H4 (cell line): ENCODE results near the gene GAS7. TPM values are rescaled to one million over a fixed set of nuclear protein-coding genes. Genes with fewer than 3 reads are reported as not detected.
A peak's percentile ranks its signal among the peaks of the same experiment; 100 is the strongest.
"Not testable (repeated sequence)": the region's sequence is repeated elsewhere in the genome, so short reads cannot be mapped to it uniquely, and the experiment has no call there.

Experiments used
- DNase-seq: peaks from one replicate; pipeline ENCODE4 v3.0.0-alpha.2; 2015; ENCODE audit warnings: low spot score
- total RNA-seq: library from RNA; depleted of rRNA; stranded (reverse); fragments of >200 nt; shearing (Covaris generic); gene quantifications from 2 replicates; pipeline ENCODE4 v1.2.3, GENCODE V29; 2014

GAS7 gene
- total RNA-seq, 1 experiment from 2014 or later, result 1.1 TPM

DNA sequence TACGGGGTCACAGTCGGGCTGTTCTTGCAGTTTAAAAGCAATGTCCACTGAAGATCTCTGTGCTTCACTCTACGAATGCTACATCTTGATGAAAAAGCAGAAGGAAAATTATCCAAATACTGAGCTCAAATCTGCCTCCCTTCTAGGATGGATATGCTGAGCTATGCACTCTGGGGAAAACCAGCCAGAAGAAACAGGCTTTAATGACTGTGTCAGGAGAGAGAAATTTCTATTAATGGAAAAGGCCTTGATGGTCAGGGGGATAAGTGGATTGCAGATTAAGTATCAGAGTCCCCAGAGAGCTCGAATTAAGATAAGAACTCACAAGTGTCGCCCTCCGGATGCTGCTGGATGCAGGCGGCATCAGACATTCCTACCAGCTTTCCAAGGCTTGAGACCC, 253.7 kb downstream of the GAS7 start:
- no peak for DNase-seq

DNA sequence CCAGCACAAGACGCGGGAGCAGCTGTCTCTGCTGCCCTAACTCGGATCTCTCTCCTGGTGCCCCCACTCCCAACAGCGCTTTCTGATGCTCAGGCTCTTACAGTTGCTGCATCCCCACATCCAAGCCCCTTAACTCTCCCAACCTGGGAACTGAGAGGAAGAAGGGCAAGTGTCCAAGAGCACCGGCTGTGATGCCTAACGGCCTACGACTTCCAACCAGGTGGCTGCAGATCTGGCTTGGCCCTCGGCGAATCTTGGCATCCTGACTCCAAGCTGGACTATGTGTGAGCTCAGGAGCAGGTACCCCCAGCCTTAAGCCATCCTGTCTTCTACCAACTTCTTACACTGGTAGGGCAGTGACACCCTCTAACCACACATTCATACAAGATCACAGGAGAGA, 255.1 kb downstream of the GAS7 start:
- no peak for DNase-seq

DNA sequence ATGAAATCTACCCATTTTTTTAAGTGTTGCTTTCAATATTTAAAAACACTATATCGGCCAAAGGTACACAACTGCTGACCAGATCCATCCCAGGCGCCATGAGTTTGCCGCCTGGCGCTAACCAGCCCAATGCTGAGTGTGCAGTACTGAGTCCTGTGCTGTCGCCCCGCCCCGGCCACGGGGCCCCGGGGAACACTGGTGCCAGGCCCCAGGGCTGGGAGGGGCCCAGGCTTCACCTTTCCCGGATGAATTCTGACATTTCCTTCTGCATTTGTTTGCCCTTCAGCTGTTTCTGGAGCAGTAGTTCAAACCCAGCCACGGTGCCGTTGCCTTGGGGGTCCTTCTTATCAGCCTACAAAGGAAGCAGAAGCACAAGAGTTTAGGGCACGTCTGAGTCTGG, 255.5 kb downstream of the GAS7 start:
- no peak for DNase-seq

DNA sequence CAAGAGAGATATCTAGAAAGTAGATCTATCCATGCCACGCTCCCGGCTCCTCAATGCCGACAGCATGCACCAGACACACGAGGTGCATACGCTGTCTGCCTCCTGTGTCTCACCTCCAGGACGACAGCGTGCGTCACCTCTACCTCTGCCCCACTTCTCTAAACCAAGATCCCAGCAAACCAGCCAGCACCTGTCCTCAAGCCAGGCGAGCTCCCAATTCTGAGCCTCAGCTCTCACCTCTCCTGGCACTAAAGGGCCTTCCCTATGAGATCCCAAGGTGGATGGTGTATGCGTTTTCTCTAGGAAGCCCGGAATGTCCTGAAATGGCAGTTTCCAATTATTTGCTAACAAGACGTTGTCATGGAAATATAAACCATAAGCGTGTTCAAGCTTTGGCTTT, 257.1 kb downstream of the GAS7 start:
- DNase-seq, result no peak

DNA sequence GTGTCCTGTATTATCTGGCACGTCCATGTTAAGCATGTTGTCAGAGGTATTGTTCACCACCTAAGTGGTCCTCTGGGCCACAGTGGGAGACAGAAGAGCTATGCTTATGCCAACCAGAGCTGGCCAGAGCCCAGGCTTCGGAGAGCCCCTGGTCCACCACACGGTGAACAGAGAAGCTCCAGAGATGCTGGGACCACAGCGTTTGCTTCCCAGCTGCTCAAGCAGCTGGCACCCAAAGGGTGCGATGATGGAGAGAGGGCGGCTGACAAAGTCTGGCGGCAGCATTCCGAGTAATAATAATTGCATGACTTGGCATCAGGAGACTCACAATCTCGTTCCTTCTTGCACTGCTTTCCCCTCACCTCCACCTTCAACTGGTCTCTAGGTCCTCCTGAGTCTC, 257.6 kb downstream of the GAS7 start:
- no peak for DNase-seq

DNA sequence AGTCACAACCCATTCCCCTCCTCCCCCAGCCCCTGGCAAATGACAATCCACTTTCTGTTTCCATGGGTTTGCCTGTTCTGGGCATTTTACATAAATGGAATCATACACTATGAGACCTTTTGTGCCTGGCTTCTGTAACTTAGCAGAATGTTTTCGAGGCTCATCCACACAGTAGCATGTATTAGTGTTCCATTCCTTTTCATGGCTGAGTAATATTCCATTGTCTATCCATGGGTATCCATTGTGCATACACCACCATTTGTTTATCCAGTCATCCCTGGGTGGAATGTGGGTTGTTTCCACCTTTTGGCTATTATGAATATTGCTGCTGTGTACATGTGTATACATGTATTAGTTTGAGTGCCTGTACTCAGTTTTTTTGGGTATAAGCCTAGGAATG, 259.6 kb downstream of the GAS7 start:
- no peak for DNase-seq

DNA sequence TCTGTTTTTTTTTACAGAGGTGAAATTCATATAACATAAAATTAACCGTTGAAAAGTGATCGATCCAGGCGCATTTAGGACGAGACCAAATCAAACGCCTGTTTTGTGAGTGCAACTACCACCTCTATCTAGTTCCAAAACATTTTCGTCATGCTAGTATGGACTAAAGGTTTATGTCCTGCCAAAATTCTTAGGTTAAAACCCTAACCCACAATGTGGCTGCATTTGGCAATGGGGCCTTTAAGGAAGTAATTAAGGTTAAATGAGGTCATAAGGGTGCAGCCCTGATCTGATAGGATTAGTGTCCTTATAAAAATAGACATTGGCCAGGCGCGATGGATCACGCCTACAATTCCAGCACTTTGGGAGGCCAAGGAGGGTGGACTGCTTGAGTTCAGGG, 260.5 kb downstream of the GAS7 start:
- DNase-seq, result no peak

DNA sequence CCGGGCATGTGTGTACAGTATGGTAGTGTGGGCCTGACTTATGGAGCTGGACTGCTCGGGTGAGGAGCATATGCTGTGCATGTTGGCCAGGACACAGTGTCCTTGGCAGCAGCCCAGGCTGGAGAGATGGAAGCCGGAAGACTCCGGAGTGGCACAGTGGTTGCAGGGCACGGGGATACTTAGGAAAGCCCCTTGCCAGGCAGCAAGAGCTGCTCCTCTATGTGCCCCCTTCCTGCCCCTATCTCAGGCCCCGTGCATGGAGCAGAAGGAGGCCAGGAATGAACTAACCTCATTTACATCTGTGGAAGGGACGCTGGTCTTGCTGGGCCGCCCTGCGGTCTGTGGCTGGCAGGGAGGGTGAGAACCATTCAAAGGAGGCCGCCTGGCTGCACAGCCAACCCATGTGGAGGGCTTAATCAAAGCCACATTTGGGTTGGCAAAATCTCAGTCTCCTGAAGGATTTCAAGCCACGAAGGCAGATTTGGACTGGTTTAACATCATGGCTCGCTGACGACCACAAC, 261.1 kb downstream of the GAS7 start:
- DNase-seq, result no peak

DNA sequence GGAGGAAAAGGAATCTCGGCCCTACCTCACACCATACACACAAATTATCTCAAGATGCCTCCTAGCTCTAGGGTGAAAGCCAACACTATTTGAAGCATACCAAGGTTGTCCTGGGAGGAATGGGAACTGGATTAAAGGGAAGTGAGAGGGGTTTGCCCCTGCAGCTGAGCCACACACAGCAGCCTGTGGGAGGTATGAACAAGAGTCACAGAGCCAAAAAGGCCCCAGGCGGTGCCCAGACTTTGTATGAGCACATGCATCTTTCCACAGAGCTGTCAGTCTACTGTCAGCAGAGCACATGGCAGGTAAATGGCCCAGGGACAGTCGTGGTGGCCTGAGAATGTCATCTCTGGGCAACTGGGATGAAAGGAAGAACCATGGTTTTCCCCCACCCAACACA, 262.3 kb downstream of the GAS7 start:
- no peak for DNase-seq

DNA sequence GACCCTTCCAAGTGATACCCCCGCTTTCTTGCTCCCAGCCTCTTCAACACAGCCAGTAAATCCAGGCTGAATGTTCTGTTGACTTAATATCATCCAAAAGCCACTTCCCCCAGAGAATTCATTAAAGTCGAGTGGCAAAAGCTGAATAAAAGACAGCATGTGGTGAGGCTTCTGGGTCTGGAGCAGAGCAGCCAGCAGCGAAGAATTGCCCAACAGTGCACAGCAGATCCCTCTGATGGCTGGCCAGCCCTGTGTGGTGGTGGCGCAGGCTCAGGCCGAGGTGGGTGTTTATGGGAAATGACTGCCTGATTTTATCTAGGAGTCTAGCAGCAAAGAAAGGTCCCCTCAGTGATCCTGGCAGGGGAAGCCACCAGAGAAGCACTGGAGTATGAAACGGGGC, 263.0 kb downstream of the GAS7 start:
- no peak for DNase-seq

DNA sequence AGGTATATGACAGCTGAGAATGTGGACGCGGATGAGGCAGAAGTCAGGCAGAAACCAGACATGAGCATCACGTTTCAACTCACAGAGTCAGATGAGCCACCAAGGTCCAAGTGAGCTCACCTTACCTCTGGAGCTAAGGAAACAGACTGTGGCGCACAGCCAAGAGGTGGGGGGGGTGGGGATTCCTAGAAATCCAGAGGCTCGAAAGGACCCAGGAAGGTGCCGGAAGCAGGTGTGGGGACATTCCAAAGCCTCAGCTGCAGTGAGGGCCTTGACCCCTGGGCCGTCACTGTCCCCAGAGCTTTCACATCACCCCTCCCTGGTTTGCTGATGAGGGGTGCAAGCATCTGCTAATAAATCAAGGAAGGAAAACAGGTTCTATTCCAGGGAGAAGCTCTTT, 264.1 kb downstream of the GAS7 start:
- DNase-seq, result no peak

DNA sequence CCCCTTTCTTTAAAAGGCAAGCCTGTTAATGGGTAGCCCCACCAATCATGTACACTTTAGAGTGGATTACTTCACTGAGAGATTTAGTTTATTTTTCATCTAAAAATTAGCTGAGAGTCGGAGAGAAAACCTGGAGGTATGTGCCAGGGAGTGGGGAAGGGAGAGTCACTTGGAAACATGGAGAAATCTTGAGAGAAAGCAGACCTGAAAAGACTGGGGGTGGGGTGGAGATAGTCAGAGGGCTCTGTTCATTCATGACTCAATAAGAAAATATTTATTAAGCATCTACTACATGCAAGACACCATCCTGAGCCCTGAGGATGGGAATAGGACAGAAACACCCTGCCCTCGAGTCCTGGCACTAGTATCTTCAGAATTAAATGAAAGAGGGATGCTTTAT, 265.9 kb downstream of the GAS7 start:
- DNase-seq, result no peak

DNA sequence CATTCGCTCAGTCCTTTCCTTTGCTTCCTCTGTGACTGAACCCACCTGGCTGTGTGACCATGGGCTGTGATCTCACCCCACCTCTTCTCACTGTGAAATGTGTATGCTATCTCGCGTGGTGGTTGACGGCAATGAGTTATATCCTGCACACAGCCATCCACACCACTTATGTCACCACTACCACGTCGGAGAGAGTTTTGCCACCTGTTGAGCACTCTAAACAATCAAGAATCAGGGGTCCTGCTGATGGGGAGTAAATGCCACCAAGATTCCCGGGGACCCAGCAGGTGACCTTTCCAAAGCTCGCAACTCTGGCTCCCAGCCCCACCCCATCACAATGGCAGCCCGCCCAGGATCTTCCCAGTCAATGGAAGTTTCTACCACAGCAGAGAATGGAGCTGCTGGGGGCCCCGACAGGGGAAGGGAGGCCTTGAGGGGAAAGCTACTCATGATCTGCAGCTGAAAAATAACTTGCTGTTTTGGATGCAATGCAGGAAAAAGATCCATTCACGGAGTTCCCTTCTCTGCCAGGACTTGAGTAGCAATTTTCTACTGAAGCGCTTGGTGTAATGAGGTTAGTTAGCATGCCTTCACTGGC, 267.2 kb downstream of the GAS7 start:
- DNase-seq, result no peak

DNA sequence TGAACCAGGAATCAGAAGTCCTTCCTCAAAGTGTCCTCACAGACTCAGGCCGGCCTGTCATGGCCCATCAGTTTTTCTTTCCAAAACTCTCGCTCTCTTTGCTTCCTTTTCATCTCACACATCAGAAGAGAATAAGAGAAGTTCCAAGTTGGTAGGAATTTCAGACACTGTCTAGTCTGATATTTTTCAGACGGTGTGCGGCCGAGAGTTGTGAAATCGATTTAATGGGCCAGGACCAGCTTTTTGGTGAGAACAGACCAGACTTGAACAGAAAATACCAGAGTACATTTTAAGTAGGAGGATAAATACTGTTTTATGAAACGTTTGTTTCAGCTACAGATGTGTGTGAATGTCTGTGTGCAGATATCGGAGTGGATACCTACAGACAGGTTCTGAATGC, 268.5 kb downstream of the GAS7 start:
- DNase-seq, result no peak

DNA sequence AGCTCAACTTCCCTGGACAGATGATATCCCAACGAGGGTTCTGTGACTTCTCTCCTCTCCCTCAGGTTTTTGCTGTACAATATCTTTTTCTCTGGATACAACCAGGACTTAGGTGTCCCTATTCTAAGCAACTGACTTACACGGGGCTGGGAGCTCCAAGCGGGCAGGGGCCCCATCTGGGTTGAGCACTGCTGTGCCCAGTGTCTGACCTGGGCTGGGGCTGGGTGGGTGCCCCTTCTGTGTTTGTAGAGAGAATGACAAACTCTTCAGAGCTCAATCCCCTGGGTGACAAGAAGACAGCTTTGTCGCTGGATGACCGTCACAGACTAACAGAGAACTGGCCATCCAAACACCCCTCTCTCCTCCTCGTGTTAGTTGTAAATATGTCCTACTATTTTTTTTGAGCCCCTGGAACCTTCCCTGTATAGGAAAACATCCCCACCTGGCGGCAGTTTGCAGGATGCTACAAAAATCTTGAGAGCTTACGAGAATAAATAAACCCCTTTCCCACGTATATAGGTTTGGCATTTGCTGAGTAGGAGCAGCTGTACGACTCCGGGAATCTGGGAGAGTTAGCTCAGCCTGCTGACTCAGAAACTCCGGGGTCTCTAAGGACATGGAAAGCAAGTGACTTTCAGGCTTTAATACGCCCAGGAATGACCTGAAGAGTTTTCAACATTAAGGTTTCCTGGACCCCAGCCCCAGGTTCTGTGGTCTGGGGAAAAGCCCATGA, 269.6 kb downstream of the GAS7 start:
- peak; percentile 71 for DNase-seq

DNA sequence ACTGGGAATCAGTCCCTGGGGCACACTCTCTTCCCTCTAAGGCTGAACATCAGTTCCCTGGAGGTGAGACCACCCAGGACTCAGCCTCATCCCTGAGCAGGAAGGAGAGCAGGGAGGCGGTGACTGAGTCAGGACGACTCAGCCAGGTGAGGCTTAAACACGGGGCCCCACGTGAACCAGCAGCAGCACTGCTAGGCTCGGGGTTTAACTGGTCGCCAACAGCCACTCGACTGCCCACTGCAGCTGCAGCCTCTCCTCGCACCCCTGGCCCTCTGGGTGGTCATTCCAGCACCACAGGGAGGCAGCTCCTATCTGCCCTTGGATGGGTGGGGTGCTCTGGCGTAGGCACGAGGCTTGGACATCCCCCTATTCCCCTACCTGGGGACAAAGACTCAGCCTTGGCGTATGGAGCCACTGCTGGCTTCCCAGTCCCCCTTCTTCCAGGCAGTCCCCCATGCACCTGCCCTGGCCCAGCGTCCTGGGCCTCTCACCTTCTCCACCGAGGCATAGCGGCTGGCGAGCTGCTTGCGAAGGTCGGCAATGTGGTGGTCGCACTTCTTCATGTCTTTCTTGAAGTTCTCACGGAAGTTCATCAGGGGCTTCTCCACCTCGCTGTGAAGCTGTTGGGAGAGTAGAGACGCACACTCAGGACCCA, 272.1 kb downstream of the GAS7 start:
- no peak for DNase-seq

DNA sequence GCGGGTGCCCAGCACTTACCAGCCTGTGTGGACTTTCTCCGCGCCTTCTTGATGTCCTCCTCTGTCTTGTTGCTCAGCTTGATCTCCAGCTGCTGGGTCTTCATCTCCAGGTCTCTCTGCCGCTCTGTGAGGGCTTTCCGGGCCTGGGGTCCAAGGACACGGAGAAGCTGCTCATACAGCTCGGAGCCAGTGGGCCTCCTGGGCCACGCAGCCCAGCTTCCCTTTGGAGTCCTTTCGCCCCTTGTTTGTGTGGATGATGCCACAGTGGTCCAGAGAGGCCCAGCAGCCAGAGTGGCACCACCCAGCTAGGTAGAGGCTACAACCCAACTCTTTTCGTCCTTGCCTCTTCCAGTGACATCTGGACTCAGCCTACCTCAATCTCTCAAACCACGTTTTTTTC, 272.9 kb downstream of the GAS7 start:
- DNase-seq, result no peak

DNA sequence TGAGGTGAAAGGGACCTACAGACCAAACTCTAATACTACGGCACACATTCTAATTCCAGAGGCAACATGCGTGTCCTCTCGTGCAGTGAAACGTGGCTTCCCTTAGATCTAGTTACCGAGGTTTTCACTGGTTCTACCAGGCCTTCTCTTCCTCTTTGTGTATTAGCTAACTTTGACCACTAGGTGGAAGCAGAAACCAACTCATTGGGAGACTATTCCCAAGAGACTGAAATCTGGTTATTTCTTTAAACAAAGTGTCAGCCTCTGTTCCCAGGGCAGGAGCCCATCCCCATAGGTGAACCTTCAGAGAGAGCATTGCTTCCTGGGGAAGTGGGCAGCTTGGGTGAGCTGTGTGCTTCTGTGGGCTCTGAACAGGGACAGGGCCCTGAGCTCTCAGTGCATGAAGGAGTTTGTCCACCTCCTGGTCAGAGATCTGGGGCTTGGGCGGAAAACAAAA, 273.6 kb downstream of the GAS7 start:
- DNase-seq, result peak; percentile 76

DNA sequence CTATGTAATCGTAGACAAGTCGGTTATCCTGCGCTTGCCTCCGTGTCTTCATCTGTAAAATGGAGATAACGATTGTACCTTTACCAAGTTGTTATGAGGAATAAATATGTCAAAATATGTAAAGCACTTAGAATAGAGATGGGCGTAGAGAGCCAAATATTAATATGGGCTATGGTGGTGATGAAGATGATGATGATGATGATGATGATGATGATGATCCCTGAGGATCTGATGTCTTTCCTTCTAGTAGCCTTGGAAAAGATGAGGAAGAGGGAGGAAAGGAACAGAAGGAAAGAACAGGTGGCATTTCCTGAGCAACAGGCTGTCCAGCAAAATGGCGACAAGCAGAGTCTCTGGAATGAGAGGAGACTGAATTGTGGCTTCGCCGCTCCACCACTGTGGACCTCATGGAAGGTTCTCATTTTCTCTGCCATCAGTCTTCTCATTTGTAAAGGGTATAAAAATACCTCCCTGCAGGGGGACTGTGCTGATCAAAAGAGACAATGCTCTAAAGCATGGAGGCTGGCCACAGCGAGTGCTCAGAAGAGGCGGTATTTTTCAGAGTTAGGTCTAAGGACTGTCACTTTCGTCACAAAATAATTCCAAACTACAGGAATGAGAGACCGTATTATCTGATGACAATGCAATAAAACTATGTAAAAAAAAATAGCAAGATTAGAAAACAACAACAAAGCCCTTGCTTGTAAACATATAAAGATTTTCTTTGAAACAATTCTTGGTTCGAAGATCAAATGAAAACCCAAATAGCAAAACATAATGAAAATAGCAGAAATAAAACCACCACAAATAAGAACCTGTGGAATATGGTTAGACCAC, 276.2 kb downstream of the GAS7 start:
- DNase-seq, result no peak

DNA sequence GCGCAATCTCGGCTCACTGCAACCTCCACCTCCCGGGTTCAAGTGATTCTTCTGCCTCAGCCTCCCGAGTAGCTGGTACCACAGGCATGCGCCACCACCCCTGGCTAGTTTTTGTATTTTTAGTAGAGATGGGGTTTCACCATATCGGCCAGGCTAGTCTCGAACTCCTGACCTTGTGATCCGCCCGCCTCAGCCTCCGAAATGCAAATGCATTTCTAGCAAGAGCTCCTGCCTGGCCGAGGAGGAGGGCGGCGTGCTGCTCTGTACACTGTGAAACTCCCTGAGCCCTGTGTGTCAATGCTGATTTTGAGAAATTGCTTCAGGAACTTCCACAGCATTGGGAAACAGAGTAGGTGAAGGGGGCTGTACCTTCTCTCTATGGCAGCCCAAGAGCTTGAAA, 277.2 kb downstream of the GAS7 start:
- not testable (repeated sequence) for DNase-seq

DNA sequence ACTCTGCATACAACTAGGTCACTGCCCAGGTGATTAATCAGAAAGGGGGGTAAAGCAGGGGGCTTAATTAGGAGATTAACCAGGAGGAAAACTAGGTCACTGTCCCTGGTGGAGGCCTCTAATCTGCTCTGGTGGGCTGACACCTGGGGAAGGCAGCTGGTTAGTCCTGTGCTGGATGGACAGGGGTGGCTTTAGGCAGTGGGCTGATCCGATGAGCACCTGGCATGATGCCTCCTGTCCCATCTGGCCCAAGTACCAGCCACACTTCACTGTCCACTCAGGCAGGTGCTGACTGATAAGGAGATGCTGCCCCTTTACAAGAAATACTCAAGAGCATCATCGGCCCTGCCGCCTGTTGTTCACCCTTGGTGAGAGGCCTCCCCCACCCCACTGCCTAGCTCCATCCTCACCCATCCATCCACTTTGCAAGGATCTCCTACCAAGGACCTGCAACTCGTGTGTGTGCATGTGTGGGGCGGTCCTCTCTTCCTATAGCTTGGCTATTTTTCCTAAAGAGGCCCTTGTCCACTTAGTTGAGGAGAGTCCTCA, 279.5 kb downstream of the GAS7 start:
- no peak for DNase-seq

DNA sequence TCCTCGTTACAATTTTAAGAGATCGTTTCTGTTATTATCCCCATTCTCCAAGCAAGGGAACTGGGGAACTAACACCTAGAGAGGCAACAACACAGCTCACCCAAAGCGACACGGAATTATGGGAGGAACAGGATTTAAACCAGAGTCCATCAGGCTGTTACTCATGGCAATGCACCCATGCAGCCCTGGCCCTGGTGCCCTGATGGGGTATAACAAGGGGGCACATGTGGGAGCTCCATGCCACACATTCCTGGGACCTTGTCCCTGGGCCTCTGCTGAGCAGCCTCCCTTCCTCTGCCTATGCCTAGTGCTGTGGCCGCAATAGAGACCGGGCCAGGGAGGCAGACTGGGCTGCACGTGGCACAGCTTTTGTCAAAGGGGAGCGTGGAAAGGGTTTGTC, 280.1 kb downstream of the GAS7 start:
- no peak for DNase-seq
